ENCODE results near the gene APC.

GRCh38 chr5:112758676-112759075 is 21.0 kb downstream of the APC start:
- TF ChIP-seq ATF3 (CRISPR knock-in tag; conservative IDR thresholded peaks at IDR 0.05), result no peak
- no peak for TF ChIP-seq MAX (CRISPR knock-in tag; IDR thresholded peaks at IDR 0.05)
- no peak for TF ChIP-seq CTCF (IDR thresholded peaks at IDR 0.05)
- no peak for TF ChIP-seq ZNF263 (CRISPR knock-in tag; IDR thresholded peaks at IDR 0.05; ENCODE audit: low read depth)
- no peak for TF ChIP-seq FOXP1 (CRISPR knock-in tag; IDR thresholded peaks at IDR 0.05; ENCODE audit: borderline replicate concordance)
- TF ChIP-seq JUN (CRISPR knock-in tag; IDR thresholded peaks at IDR 0.05), result no peak
- no peak for TF ChIP-seq CBFB (CRISPR knock-in tag; IDR thresholded peaks at IDR 0.05; ENCODE audit: low read depth)
- no peak for TF ChIP-seq ESRRA (CRISPR knock-in tag; IDR thresholded peaks at IDR 0.05; ENCODE audit: borderline replicate concordance)
- no peak for TF ChIP-seq NR3C1 (CRISPR knock-in tag; conservative IDR thresholded peaks at IDR 0.05; ENCODE audit: low read depth)

Measured in WTC11 (cell line).